Measurements from ENCODE around the gene CA9.

DNA sequence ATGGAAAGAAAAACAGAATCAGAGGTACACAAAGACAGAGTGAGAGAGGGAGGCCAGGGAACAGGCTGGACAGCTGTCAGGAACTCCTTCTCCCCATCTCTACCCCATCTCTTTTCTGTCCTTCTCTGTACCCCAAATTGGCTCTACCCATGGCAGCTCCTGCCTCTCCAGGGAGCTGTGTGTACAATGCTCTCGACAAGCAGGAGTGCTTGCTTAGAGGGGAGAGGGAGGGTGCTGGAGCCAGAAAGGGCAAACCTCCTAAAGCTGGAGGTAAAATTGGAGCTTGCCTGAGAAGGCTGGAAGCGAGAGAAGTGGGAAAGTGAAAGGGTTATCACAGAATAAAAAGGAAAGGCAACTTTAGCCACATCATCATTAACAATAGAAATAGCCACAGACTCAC, 9.6 kb downstream of the CA9 start:
- TF ChIP-seq, protein P1, sequence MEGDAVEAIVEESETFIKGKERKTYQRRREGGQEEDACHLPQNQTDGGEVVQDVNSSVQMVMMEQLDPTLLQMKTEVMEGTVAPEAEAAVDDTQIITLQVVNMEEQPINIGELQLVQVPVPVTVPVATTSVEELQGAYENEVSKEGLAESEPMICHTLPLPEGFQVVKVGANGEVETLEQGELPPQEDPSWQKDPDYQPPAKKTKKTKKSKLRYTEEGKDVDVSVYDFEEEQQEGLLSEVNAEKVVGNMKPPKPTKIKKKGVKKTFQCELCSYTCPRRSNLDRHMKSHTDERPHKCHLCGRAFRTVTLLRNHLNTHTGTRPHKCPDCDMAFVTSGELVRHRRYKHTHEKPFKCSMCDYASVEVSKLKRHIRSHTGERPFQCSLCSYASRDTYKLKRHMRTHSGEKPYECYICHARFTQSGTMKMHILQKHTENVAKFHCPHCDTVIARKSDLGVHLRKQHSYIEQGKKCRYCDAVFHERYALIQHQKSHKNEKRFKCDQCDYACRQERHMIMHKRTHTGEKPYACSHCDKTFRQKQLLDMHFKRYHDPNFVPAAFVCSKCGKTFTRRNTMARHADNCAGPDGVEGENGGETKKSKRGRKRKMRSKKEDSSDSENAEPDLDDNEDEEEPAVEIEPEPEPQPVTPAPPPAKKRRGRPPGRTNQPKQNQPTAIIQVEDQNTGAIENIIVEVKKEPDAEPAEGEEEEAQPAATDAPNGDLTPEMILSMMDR (IDR thresholded peaks at IDR 0.05) = no peak
- no peak for TF ChIP-seq POLR2AphosphoS5 (IDR thresholded peaks at IDR 0.05)
- no peak for TF ChIP-seq POLR2A (IDR thresholded peaks at IDR 0.05)
- TF ChIP-seq EP300 (IDR thresholded peaks at IDR 0.05; ENCODE audit: low read depth) = no peak

Measured in transverse colon (tissue), 4 donors.